HG03521 (cell line): ENCODE data around the gene MROH2A.

Experiments
- ATAC-seq: cut with Tn5 transposase; IDR thresholded peaks from one replicate; pipeline ENCODE4 v1.9.1; 2021; ENCODE audit warnings: mild to moderate bottlenecking, moderate library complexity; ENCODE audit not compliant: unreplicated experiment

MROH2A gene

GRCh38 chr2:233764761-233765160 lies 13.4 kb upstream of the MROH2A start:
- no peak for ATAC-seq

GRCh38 chr2:233766416-233766815 lies 11.7 kb upstream of the MROH2A start:
- ATAC-seq = no peak

- no peak for ATAC-seq
These were observed 10.1 kb upstream of the MROH2A start for GRCh38 chr2:233768076-233768475.

DNA sequence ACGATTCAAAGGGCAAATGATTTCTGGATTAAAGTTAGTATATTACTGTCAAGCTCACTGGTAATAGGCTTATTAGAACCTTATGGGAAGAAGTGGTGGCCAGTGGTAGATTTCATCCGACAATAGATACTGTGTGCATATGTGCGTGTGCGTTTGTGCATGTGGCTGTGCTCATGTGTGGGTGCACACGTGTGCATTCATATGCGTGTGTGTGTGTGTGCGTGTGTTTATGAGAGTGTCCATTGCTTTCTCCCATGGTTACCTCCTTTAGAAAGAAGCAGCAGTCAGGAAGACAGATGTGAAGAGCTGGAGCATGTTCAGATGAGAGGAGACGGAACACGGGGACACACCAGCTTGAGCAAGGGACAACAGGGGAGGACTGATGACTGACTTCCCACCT lies 8.9 kb upstream of the MROH2A start:
- ATAC-seq = no peak

DNA sequence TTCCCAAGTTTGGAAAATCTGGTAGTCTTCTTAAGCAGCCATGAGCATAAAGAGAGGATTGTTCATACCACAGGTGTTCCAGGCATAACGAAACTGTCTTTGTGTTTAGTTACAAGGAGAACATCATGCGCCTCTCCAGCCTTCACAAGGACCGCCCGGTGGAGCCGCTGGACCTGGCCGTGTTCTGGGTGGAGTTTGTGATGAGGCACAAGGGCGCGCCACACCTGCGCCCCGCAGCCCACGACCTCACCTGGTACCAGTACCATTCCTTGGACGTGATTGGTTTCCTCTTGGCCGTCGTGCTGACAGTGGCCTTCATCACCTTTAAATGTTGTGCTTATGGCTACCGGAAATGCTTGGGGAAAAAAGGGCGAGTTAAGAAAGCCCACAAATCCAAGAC lies 6.0 kb upstream of the MROH2A start:
- no peak for ATAC-seq

GRCh38 chr2:233772583-233772982 lies 5.5 kb upstream of the MROH2A start:
- ATAC-seq = no peak

DNA sequence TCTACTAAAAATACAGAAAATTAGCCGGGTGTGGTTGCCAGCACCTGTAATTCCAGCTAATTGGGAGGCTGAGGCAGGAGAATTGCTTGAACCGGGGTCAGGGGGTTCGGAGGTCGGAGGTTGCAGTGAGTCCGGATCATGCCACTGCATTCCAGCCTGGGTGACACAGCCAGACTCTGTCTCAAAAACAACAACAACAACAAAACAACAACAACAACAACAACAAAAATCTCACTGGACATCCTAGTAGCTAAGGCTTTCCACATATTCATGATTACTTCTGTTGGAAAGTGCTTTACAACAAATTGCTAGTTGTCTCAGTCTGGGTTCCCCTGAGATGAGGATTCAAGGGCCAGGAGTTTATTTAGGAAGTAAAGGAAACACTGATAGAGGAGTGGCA lies 4.3 kb upstream of the MROH2A start:
- no peak for ATAC-seq

DNA sequence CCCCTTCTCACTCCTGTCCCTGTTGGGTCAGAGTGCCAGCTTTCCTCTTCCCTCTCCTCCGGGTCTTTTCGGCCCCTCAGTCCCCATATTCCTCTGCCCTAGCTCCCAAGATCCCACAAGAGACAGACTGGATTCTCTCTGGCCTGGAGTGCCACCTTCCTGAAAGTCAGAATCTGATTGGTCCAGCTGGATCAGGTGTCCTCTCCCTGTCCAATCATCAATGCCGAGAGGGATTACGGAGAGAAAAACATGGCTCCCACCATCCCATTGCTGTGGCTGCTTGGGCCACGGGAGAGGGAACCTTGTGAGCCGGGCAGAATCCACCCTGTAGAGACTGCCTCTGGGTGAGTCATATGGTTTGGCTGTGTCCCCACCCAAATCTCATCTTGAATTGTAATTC lies 2.7 kb upstream of the MROH2A start:
- ATAC-seq = no peak

DNA sequence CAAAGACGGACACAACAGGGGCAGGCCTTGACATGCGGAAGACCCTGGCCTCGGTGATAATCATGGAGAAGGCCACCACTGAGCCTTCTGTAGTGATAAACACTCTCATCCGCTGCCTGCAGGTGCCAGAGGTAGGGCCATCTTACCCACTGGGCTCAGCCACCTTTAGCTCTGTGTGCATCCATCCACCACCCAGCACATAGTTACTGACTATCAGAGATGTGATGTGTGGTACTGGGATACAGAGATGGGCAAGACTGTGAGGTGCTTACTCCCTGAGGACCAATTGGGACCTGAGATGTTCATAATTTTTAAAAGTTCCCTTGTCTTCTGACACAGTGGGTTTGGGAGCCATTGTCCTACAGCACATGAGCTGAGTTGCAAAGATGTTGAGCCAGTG lies 1.6 kb downstream of the MROH2A start:
- no peak for ATAC-seq

DNA sequence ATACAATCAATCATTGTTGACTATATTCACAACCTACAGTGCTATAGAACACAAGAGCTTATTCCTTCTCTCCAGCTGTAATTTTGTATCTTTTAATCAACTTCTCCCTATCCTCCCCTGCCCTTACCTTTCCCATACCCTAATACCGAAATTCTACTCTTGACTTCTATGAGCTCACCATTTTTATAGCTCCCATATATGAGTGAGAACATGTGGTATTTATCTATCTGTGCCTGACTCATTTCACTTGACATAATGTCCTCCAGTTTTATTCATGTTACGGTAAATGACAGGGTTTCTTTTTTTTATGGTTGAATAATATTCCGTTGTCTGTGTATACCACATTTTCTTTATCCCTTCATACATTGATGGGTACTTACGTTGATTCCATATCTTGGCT lies 2.6 kb downstream of the MROH2A start:
- ATAC-seq = no peak

- ATAC-seq = no peak
These were observed 11.4 kb downstream of the MROH2A start for GRCh38 chr2:233789554-233789953.

- no peak for ATAC-seq
These were observed 13.2 kb downstream of the MROH2A start for GRCh38 chr2:233791151-233791882.

DNA sequence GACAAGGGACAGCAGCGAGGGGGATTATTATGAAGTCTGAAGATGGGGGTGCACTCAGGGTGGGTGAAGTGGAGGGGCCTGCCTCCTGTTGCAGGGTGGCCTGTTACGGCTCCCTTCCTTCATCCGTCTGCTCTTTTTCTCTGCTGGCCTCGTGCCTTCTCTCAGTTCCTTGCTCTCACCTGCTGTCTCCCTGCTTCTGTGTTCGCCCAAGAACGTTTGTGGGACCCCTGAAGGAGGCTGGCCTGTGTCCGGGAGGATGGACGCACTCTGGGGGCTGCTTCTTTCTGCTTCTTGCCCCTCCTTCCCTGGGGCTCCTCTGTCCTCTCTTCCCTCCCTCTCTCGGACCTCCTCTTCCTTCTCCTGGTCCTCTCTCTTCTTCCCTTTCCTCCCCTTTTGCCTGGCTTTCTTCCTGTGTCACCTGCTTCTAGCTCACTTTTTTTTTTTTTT lies 13.8 kb downstream of the MROH2A start:
- no peak for ATAC-seq

- ATAC-seq = no peak
These were observed 14.6 kb downstream of the MROH2A start for GRCh38 chr2:233792720-233793119.

DNA sequence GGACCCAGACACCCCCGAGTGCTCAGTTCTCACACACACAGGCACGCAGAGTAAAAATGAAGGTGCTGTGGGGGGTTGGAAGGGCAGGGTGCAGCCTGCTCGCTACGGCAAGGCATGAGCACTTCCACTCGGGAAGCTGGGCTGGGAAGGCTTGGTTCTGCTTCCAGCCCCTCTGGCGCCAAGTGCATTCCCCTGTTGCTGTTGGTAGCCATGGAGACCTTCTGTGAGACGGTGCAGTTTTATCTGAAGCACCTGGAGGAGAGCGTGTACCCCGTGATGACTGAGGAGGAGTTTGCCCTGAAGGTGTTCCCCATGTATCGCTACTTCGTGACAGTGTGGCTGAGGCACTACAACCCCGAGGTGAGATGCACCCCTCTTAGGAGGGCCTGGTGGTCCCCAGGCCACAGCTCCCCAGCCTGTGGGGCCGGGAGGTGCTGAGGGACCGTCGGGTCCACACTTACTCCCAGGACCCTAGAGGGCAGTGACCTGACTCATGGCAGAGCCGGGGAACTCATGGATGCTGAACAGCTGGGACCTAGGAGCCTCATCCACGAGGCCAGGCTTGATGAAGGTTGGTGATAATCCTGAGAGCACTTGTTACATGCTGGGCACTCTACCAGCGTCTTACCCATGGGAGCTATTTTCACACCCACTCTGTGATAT lies 15.5 kb downstream of the MROH2A start:
- no peak for ATAC-seq

GRCh38 chr2:233794128-233794658 lies 16.1 kb downstream of the MROH2A start:
- no peak for ATAC-seq

GRCh38 chr2:233795735-233796171 lies 17.6 kb downstream of the MROH2A start:
- ATAC-seq = no peak

- no peak for ATAC-seq
These were observed 18.1 kb downstream of the MROH2A start for GRCh38 chr2:233796254-233796653.

DNA sequence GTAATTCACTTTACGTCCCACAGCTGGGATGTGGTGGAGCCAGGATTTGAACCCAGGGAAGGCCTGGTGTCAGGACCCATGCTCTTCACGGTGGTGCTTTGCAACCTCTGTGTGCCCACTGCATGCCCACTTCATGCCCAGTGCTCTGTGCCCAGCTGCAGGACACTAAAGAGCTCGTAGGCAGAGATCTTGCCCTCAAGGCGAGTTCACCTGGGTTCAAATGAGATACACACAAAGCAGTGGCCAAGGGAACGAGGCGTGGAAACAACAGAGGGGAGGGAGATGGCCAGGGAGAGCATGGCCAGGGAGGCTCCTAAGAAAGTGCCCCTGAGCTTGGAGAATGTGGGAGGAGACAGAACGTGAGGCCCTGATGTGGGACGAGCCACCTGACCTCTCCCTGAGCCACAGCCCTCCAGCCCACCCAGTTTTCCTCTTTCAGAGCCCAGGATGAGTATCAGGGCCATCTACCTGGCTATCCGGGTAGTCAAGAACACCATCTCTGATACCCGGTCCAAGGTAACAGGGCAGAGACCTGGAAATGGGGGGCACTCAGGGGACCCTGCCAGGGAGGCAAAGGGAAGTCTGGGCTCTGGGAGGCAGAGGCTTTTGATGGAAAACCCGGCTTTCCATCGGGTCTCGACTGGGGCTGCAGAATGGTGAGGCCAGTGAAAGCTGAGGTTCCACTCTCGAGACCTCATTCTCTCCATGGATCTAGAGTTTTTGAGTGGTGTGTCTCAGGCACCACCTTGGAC lies 20.4 kb downstream of the MROH2A start:
- ATAC-seq = no peak

- ATAC-seq = no peak
These were observed 21.0 kb downstream of the MROH2A start for GRCh38 chr2:233799087-233799665.

- ATAC-seq = no peak
These were observed 21.6 kb downstream of the MROH2A start for GRCh38 chr2:233799716-233800115.
